Bronchial epithelial cell (primary cell): ENCODE results near the gene FUOM. TPM values are rescaled to one million over a fixed set of nuclear protein-coding genes. Genes with fewer than 3 reads are reported as not detected.

Experiments used
- DNase-seq: peaks from one replicate; pipeline ENCODE4 v3.0.0-alpha.2; 2010; ENCODE audit warnings: low read depth
- FAIRE-seq: peaks from 2 replicates; lab custom pipeline; 2011; peaks lifted over from hg19 to GRCh38; lab: Jason Lieb, UNC
- H3K27me3 ChIP-seq: 2 replicates; pipeline ENCODE4 v1.5.1; 2011; ENCODE audit warnings: low read length; ENCODE audit not compliant: control insufficient read depth, insufficient read depth
- H3K36me3 ChIP-seq: 2 replicates; pipeline ENCODE4 v1.5.1; 2011; ENCODE audit warnings: low read length; ENCODE audit not compliant: control insufficient read depth, insufficient read depth
- H3K4me3 ChIP-seq: 2 replicates; pipeline ENCODE4 v1.5.1; 2011; ENCODE audit warnings: mild to moderate bottlenecking, low read depth, low read length, control low read depth
- CTCF ChIP-seq: IDR thresholded peaks from 2 replicates; pipeline ENCODE4 v1.5.1; 2011; ENCODE audit warnings: mild to moderate bottlenecking, moderate library complexity, low read length, control low read depth, inconsistent platforms; ENCODE audit not compliant: insufficient read depth, severe bottlenecking
- total RNA-seq: library from RNA; depleted of rRNA; stranded (reverse); fragments of >200 nt; gene quantifications from 2 replicates; pipeline ENCODE4 v1.2.1, GENCODE V29; 2014

Gene FUOM
- total RNA-seq, 1 donor from 2014 or later = 16.8 TPM

DNA sequence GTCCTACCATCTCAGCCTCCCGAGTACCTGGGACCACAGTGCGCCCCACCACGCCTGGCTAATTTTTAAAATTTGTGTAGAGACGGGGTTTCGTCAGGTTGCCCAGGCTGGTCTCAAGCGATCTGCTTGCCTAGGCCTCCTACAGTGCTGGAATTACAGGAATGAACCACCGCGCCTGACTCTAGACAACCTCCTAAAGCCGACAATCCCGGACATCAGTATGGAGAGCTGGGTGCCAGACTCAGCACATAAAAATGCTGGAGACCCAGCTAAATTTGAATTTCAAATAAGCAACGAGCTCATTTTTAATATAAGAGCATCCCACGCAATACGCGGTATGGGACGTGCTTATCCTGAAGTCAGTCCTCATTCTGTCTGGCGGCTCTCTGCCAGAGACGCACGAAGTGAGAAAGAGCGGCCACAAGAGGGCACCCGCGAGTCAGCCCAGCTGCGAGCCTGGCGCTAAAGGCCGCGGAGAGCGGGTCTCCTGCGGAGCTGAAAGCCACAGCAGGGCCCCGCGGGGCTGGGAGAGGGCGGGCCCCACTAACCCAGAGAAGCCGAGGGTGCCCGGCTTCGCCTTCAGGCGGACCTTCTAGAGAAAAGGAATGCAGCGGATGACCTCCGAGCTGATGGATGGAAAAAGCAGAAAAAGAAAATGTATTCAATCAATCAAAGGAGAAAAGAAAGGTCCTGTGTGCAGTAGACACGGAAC, 28.2 kb downstream of the FUOM start:
- Histone ChIP-seq H3K36me3 (no peaks in the 10 kb centered on the region), H3K27me3 (peaks cover 34% of the 10 kb centered on the region), H3K4me3 (no peak overlapping the region)
- FAIRE-seq = no peak
- DNase-seq = peak; percentile 52
- TF ChIP-seq CTCF = peak; percentile 97

DNA sequence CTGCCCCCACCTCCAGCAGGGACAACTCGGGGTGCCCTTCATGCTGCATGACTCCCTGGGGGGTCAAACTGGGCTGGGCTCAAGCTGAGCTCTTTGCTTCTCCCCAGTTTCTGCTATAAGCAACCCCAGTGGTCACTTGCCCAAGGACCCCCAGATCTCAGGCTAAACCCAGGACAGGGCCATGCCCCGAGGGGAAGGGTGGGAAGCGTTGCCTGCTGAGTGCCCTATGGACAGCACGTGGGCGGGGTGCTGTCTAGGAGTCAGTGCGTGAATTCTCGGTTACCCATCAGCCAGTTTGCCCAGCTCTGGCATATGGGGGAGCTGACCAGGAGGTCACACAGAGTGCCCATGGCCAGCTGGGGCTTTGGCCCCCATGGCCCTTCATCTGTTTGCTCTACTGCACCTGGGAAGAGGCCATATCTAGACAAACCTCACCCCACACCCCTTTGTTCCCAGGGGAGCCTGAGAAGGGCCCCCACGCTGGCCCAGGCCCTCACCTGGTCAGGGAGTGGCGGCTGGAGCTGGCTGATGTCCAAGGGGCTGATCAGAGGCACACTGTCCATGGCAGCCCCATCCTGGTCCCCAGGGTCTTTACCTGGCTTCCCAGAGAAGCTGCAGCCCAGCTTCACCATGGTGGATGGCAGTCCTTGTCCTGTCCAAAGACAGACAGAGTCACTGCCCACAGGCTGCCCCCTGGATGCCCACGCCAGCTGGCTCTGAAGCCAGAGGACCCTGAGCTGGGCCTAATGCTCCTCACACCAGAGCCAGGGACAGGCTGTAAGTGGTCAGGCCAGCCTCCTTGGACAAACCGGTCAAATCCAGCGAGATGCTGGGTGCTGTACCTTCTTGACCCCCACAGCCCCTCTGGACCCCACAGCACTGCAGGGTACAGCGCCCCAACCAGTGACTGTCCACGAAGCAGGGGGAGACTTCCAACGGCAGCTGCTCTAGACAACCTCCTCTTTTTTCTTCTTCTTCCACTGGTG, 29.2 kb downstream of the FUOM start:
- Histone ChIP-seq H3K27me3 (peaks cover 31% of the 10 kb centered on the region), H3K4me3 (no peak overlapping the region), H3K36me3 (no peaks in the 10 kb centered on the region)
- FAIRE-seq (no peak), DNase-seq (no peak)
- TF ChIP-seq CTCF = no peak

GRCh38 chr10:133327651-133328357, 30.0 kb downstream of the FUOM start:
- no peak for TF ChIP-seq CTCF
- no peak overlapping the region for H3K4me3 ChIP-seq
- DNase-seq (no peak), FAIRE-seq (no peak)
- peaks cover 30% of the 10 kb centered on the region for H3K27me3 ChIP-seq
- no peaks in the 10 kb centered on the region for H3K36me3 ChIP-seq

- Histone ChIP-seq H3K27me3 (peaks cover 24% of the 10 kb centered on the region), H3K4me3 (no peak overlapping the region), H3K36me3 (no peaks in the 10 kb centered on the region)
- FAIRE-seq = no peak
- TF ChIP-seq CTCF = no peak
- no peak for DNase-seq
These were observed 30.8 kb downstream of the FUOM start for GRCh38 chr10:133326745-133327650.

- no peak for FAIRE-seq
- DNase-seq = no peak
- TF ChIP-seq CTCF = no peak
- Histone ChIP-seq H3K36me3 (no peaks in the 10 kb centered on the region), H3K27me3 (peaks cover 24% of the 10 kb centered on the region), H3K4me3 (no peak overlapping the region)
These were observed 31.6 kb downstream of the FUOM start for GRCh38 chr10:133326223-133326551.
